ENCODE results near the gene IKZF5. TPM values are rescaled to one million over a fixed set of nuclear protein-coding genes. Genes with fewer than 3 reads are reported as not detected.

Gene IKZF5
- total RNA-seq, 2 donors from 2014 or later: 5.0 to 7.9 TPM

DNA sequence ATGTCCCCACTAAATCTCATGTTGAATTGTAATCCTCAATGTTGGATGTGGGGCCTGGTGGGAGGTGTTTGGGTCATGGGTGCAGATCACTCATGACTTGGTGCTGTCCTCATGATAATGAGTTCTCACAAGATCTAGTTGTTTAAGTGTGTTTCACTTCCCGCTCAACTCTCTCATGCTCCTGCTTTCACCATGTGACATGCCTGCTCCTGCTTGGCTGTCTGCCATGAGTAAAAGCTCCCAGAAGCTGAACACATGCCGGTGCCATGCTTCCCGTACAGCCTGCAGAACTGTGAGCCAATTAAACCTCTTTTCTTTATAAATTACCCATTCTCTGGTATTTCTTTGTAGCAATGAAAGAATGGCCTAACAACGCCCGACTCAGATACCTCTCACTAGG, 34.6 kb downstream of the IKZF5 start:
- Histone ChIP-seq H3K9me3 (no peaks in the 10 kb centered on the region), H3K4me3 (no peak overlapping the region)
- DNase-seq (ENCODE audit: low spot score): no peak

DNA sequence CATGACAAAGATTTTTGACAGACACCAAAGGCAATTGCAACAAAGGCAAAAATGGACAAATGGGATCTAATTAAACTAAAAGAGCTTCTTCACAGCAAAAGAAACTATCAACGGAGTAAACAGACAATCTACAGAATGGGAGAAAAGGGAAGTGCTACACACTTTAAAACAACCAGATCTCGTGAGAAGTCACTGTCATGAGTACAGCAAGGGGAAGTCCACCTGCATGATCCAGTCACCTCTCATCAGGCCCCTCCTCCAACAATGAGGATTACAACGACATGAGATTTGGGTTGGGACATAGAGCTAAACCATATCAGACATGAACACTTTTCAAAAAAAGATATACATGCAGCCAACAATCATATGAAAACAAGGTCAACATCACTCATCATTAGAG, 39.9 kb downstream of the IKZF5 start:
- Histone ChIP-seq H3K36me3 (no peaks in the 10 kb centered on the region), H3K9me3 (peaks cover 0 to 5% of the 10 kb centered on the region in 2 donors), H3K4me3 (no peak overlapping the region), H3K27me3 (no peaks in the 10 kb centered on the region), H3K27ac (no peak overlapping the region), H3K4me1 (no peaks in the 10 kb centered on the region)
- TF ChIP-seq, protein P1, sequence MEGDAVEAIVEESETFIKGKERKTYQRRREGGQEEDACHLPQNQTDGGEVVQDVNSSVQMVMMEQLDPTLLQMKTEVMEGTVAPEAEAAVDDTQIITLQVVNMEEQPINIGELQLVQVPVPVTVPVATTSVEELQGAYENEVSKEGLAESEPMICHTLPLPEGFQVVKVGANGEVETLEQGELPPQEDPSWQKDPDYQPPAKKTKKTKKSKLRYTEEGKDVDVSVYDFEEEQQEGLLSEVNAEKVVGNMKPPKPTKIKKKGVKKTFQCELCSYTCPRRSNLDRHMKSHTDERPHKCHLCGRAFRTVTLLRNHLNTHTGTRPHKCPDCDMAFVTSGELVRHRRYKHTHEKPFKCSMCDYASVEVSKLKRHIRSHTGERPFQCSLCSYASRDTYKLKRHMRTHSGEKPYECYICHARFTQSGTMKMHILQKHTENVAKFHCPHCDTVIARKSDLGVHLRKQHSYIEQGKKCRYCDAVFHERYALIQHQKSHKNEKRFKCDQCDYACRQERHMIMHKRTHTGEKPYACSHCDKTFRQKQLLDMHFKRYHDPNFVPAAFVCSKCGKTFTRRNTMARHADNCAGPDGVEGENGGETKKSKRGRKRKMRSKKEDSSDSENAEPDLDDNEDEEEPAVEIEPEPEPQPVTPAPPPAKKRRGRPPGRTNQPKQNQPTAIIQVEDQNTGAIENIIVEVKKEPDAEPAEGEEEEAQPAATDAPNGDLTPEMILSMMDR (IDR thresholded peaks at IDR 0.05): no peak
- no peak for DNase-seq (ENCODE audit: low spot score)

More for the DNA sequence above, 34.6 kb downstream of the IKZF5 start:
- Histone ChIP-seq H3K4me1 (no peaks in the 10 kb centered on the region), H3K36me3 (no peaks in the 10 kb centered on the region), H3K27ac (no peak overlapping the region), H3K27me3 (no peaks in the 10 kb centered on the region)
- TF ChIP-seq, protein P1 (IDR thresholded peaks at IDR 0.05): no peak

DNA sequence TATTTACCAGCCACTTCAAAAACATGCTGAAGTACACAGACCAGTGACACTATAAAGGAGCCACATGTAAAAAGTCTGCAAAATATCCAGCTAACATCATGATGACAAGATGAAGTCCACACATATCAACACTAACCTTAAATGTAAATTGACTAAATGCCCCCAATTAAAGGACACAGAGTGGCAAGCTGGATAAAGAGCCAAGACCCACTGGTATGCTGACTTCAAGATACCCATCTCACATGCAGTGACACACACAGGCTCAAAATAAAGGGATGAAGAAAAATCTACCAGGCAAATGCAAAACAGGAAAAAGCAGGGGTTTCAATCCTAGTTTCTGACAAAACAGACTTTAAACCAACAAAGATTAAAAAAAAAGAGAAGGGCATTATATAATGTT, 41.7 kb downstream of the IKZF5 start:
- peaks cover 0 to 5% of the 10 kb centered on the region in 2 donors for H3K9me3 ChIP-seq
- H3K4me3 ChIP-seq: no peak overlapping the region
- no peaks in the 10 kb centered on the region for H3K36me3 ChIP-seq
- TF ChIP-seq, protein P1 (IDR thresholded peaks at IDR 0.05): no peak
- DNase-seq (ENCODE audit: low spot score): no peak
- no peak overlapping the region for H3K27ac ChIP-seq
- H3K27me3 ChIP-seq: no peaks in the 10 kb centered on the region
- no peaks in the 10 kb centered on the region for H3K4me1 ChIP-seq

DNA sequence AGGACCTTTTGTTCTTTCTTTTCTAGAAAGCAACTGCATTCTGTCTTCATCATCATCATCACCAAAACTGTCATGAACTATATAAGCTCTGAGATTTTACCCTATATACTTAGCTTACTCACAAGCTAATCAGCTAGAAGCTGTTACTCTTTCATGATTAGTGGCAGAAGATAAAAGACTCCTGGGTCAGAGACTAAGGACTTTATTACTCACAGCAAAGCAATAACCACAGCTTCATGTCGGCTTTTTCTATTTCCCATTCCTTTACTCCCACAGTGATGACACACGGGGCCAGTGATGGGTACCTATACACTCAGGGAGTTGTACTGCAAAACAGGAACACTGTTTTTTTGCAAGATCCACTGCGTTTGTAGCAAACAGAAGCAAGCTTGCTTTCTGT, 46.2 kb downstream of the IKZF5 start:
- Histone ChIP-seq H3K4me3 (no peak overlapping the region), H3K9me3 (peaks cover 0 to 5% of the 10 kb centered on the region in 2 donors), H3K27ac (no peak overlapping the region), H3K36me3 (no peaks in the 10 kb centered on the region), H3K4me1 (no peaks in the 10 kb centered on the region), H3K27me3 (no peaks in the 10 kb centered on the region)
- no peak for DNase-seq (ENCODE audit: low spot score)
- TF ChIP-seq, protein P1 (IDR thresholded peaks at IDR 0.05): no peak

DNA sequence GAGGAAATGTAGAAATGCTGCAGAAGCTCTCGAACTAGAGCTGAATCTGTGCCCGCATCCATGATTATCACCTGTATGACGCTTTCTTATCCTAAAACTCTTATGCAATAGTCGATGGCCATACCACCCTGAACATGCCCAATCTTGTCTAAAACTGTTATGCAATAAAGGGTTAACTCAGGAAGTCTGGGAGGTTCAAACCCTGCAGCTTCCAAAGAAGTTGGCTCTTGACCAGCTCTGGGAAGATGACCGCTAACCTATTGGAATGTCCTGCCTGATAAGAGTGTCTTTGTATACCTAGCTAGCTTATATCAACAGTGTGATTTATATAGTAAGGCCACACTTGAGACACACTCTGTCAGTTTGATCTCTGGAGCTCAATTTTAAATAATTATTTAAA, 51.1 kb downstream of the IKZF5 start:
- Histone ChIP-seq H3K36me3 (no peaks in the 10 kb centered on the region), H3K27me3 (no peaks in the 10 kb centered on the region), H3K9me3 (no peaks in the 10 kb centered on the region), H3K4me3 (no peak overlapping the region), H3K27ac (no peak overlapping the region), H3K4me1 (peaks cover 0 to 13% of the 10 kb centered on the region in 2 donors)
- TF ChIP-seq, protein P1 (IDR thresholded peaks at IDR 0.05): no peak
- DNase-seq (ENCODE audit: low spot score): no peak

DNA sequence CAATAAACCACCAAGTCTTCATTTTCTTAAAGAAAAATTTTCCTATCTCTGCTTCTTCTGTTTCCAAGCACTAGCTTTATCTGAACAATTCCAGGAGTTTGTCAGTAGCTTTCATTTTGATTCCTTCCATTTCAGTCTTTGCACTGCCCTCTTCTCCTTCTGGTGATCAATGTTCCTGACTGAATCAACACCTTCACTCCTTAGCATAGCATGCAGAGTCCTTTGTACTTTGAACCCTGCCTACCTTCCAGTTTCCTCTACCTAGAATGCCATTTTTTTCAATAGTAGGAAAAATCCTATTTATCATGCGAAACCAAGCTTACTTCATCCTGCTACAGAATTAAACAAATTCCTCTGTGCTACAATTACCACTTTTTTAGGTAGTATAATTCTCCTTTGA, 52.7 kb downstream of the IKZF5 start:
- H3K4me1 ChIP-seq: peaks cover 0 to 13% of the 10 kb centered on the region in 2 donors
- no peak for DNase-seq (ENCODE audit: low spot score)
- TF ChIP-seq, protein P1 (IDR thresholded peaks at IDR 0.05): no peak
- no peaks in the 10 kb centered on the region for H3K36me3 ChIP-seq
- no peaks in the 10 kb centered on the region for H3K27me3 ChIP-seq
- H3K27ac ChIP-seq: no peak overlapping the region
- H3K9me3 ChIP-seq: no peaks in the 10 kb centered on the region
- no peak overlapping the region for H3K4me3 ChIP-seq

Measured in right atrium auricular region (tissue), 2 donors.